PFSK-1 (cell line): ENCODE data around the gene SOX5.

ENCODE experiments used
- POLR2AphosphoS5 ChIP-seq: IDR thresholded peaks from 2 replicates; pipeline ENCODE4 v1.6.1; 2012; ENCODE audit warnings: low read depth, mild to moderate bottlenecking, control low read depth, low read length, moderate library complexity
- SIN3A ChIP-seq: IDR thresholded peaks from 2 replicates; pipeline ENCODE4 v1.6.1; 2012; ENCODE audit warnings: mild to moderate bottlenecking, low read length, moderate library complexity, borderline replicate concordance; ENCODE audit not compliant: insufficient read depth

DNA sequence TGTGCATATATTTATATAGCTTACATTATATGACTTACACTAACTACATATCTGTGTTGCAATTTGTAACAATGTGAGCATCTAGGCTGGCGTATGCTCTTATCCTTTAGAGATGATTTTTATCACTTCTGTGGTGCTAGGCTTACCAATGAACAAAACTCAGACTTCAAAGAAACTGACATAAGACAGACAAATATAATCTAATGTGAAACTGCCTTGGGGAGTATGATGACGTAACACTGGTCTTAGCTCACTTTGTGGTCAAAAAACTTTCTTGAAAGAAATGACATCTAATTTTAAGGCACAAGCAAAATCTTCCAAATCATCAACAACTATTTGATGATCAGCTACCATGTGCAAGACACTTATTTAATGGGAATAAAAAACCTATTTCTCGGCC, 50.0 kb downstream of the SOX5 start:
- TF ChIP-seq SIN3A (no peak), POLR2AphosphoS5 (no peak)
